ENCODE results near the gene ZDHHC17.
"Not testable (repeated sequence)": the region's sequence is repeated elsewhere in the genome, so short reads cannot be mapped to it uniquely, and the experiment has no call there.

Gene ZDHHC17, protein sequence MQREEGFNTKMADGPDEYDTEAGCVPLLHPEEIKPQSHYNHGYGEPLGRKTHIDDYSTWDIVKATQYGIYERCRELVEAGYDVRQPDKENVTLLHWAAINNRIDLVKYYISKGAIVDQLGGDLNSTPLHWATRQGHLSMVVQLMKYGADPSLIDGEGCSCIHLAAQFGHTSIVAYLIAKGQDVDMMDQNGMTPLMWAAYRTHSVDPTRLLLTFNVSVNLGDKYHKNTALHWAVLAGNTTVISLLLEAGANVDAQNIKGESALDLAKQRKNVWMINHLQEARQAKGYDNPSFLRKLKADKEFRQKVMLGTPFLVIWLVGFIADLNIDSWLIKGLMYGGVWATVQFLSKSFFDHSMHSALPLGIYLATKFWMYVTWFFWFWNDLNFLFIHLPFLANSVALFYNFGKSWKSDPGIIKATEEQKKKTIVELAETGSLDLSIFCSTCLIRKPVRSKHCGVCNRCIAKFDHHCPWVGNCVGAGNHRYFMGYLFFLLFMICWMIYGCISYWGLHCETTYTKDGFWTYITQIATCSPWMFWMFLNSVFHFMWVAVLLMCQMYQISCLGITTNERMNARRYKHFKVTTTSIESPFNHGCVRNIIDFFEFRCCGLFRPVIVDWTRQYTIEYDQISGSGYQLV

DNA sequence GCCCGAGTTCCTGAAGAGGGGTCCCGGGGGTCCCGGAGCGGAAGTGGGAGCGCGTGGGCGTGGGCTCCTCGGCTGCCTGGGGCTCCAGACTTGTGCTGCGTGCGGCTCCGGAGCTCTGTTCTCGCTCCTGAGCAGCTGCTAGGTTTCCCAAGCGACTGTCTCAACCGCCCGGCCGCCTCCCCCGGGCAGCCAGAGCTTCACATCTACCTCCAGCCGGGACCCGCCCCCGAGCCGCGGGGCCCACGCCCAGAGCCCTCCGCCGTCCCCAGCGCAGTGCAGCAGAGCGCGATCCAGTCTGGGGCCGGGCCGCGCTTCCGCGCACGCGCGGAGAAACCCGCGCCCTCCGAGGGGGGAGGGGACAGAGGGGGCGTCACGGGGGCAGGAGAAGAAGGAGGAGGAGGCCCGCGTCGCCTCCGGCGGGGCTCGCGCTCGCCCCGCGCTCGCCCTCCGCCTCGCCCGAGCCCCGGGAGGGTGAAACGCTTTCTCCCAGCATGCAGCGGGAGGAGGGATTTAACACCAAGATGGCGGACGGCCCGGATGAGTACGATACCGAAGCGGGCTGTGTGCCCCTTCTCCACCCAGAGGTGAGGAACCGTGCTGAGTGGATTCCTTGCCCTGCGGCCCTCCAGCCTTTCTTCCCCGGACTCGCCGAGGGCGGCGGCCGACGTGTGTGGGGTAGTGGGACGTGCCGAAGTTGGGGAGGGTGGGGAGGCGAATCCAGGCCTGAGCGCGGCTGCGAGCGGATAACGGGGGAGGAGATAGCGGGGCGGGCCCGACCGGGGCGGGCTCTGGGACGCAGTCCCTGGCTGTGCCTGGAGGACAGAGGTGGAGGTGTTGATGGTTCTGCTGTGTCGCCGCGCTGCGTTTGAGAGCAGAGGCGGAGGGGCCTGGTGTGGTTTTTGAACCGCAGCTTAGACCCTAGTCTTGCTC is at the start of gene ZDHHC17:
Gene ZDHHC17 (plus strand): TSS at position 370 of the 930 bp plus-strand sequence. CDS start 122 bp downstream, at position 492.
- FAIRE-seq = no peak

DNA sequence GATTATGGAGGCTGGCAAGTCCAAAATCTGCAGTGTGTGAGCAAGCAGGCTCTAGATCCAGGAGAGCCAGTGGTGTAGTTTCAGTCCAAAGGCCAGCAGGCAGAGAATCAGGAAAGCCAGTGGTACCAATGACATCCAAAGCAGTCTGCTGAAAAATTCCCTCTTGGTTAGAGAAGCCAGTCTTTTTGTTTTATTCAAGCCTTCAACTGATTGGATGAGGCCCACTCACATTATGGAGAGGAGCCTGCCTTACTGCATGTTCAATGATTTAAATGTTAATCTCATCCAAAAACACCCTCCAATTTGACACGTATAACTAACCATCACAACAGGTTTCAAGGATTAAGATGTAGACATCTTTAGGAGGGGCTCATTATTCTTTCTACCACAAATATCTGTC is 49.5 kb upstream of the ZDHHC17 start:
- no peak for FAIRE-seq

DNA sequence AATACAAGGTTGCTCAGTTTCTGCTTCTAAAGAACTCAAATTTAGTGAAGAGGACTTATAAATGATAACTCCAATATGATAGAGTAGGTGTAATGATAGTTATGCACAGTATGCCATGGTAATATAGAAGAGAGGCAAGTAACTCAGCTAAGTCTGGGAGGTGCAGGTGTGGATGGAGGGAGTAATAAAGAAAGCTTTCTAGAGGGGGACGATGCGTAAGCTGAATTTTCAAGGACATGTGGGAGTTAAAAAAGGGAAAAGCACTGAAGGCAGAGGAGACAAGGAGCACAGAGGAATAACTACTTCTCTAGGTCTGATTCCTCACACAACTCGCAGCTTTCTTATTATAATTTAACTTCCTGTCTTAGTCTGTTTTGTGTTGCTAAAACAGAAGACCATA is 49.1 kb upstream of the ZDHHC17 start:
- no peak for FAIRE-seq

DNA sequence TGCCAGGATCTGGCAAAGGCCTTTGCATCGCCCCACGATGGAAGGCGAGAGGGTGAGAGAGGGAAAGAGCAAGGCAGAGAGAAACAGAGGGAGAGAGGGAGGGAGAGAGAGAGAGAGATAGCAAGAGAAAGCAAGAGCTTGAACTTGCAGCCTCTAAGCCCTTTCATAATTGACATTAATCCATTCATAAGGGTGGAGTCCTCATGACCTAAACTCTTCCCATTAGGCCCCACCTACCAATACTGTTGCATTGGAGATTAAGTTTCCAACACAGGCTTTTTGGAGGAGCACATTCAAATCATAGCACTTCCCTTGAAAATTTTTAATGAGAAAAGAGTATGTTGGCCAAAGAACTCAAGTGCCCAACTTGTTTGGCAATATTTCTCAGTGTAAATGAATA is 48.6 kb upstream of the ZDHHC17 start:
- no peak for FAIRE-seq

DNA sequence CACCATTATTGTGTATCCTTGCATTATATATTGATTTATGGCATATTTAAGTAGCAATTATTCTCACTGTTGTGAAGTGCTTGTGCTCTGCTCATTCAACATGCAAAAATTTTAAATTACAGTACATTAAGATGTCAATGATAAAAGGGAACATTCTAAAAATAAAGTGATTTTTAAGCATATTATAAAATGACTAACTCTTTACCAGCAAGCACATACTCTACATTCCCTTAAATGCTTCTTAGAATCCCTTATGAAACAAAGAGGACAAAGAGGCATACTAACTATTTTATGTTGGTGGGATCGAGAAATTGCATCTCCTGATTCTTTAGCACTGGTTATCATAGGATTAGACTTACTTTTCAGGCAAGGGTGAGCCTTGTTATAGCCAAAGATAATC is 46.6 kb upstream of the ZDHHC17 start:
- FAIRE-seq = no peak

DNA sequence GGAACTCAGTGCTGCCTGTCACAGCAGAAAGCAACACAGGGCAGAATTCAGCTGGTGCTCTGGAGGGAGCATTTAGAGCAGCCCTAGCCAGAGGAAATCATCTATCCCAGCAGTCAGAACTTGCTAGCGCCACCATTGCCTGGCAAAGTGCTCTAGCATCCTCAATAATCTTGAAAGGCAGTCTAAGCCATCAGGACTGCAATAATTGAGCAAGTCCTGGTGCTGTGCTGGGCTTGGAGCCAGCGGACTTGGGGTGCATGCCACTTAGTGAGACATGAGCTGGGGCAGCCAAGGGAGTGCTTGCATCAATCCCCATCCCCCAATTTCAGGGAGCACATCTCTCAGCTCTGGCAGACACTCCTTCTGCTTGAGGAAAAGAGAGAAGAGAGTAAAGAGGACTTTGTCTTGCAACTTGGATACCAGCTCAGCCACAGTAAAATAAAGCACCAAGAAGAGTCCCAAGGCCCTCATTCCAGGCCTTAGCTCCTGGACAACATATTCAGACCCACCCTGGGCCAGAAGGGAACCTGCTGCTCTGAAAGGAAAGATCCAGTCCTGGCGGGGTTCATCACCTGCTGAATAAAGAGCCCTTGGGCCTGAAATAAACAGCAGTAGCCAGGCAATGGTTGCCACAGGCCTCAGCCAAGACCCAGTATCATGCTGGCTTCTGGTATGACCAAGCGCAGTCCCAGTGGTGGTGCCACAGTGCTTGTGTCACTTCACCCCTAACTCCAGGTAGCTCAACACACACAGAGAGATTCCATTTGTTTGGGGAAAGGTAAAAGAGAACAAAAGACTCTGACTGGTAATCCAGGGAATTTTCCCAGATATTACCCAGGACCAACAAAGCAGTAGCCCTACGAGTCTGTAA is 44.5 kb upstream of the ZDHHC17 start:
- no peak for FAIRE-seq

DNA sequence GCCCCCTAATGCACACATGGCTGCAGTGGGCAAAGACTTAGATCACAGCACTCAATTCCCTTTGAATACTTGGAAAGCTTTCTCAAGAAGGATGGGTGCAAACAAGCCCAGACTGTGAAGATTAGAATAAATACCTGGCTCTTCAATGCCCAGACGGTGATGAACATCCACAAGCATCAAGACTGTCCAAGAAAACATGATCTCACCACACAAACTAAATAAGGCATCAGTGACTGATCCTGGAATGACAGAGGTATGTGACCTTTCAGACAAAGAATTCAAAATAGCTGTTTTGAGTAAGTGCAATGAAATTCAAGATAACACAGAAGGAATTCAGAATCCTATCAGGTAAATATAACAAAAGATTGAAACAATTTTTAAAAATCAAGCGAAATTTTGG is 43.8 kb upstream of the ZDHHC17 start:
- FAIRE-seq = no peak

DNA sequence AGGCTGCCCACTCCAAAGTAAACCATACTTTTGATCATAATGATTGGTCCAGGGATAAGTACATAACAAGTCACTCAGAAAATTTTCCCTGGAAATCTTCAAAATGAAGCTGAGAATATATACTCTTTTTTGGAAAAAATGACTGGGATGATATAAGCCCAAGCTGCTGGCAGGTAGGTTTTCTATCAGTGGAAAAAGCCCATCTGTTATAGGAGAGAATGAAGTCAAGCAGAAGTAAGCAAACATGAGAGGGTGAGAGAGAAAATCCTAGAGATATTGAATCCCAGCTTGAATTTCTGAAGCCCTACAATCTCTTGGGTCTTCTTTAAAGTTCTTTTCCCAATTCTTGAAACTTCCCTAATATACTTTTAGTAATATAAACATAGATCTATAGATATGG is 37.3 kb upstream of the ZDHHC17 start:
- no peak for FAIRE-seq

DNA sequence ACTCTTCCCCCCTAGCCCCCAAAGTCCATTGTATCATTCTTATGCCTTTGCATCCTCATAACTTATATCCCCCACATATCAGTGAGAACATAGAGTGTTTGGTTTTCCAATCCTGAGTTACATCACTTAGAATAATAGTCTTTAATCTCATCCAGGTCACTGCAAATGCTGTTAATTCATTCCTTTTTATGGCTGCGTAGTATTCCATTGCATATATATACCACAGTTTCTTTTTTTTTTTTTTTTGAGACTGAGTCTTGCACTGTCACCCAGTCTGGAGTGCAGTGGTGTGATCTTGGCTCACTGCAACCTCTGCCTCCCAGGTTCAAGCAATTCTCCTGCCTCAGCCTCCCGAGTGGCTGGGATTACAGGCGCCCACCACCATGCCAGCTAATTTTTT is 31.7 kb upstream of the ZDHHC17 start:
- FAIRE-seq = not testable (repeated sequence)

DNA sequence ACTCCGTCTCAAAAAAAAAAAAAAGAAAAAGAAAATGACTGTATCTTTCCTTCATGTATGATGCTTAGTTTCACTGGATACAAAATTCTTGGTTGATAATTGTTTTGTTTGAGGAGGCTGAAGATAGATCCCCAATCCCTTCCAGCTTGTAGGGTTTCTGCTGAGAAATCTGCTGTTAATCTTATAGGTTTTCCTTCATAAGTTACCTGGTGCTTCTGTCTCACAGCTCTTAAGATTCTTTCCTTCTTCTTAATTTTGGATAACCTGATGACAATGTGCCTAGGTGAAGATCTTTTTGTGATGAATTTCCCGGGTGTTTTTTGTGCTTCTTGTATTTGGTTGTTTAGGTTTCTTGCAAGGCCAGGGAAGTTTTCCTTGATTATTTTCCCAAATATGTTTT is 26.2 kb upstream of the ZDHHC17 start:
- FAIRE-seq = not testable (repeated sequence)

DNA sequence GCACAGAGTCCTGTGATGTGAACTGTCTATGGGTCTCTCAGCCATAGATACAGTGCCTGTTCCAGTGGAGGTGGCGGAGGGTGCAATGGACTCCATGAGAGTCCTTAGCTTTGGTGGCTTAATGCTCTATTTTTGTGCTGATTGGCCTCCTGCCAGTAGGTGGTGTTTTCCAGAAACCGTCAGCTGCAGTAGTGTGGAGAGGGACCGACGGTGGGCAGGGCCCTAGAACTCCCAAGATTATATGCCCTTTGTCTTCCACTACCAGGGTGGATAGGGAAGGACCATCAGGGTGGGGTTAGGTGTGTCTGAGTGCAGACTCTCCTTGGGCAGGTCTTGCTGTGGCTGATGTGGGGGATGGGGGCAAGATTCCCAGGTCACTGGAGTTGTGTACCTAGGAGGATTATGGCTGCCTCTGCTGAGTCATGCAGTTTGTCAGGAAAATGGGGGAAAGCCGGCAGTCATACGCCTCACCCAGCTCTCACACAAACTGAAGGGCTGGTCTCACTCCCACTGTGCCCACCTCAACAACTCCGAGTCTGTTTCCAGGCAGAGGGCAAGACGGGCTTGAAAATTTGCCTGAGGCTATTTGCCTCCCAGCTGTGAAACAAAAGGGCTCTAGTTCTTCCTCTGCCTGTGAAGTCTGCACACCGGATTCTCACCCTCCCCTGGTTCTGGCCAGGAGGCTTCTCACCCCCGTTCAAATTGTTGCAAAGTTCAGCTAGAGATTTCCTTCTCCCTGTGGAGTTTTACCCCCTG is 24.9 kb upstream of the ZDHHC17 start:
- FAIRE-seq = no peak

DNA sequence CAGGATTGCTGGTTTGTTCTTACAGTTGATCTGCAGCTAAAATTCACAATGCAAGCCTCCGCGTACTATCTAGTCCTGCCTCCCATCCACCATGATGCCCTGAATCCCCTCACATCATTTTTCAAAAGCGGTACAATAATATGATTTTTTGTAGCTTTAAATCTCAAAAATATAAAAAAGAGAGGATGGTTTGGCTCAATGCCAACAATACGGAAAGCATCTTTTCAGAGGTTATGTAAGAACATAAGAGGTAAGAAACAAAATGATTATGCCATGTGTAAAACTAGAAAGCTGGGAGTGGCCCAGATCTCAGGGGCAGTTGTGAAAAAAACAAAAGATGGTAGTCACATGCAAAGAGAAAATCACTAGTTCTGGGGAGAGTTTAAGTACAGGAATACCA is 24.0 kb upstream of the ZDHHC17 start:
- no peak for FAIRE-seq

DNA sequence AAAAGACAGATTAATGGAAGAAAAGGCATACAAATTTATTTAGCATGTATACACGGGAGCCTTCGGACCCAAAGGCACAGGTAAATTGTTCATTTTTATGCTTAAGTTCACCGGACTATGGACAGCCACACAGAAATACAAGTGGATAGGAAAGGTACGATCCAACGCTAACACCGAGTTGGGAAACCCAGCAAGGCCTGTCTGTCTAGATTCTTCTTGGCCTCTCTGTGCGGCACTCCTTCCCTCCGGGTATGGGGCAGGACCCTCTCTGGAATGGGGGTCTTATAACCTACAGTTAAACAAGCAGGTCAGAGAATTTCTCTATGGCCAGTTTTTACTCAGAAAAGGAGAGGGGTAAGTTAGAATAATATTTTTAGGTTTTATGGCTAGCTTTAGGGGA is 23.4 kb upstream of the ZDHHC17 start:
- no peak for FAIRE-seq

DNA sequence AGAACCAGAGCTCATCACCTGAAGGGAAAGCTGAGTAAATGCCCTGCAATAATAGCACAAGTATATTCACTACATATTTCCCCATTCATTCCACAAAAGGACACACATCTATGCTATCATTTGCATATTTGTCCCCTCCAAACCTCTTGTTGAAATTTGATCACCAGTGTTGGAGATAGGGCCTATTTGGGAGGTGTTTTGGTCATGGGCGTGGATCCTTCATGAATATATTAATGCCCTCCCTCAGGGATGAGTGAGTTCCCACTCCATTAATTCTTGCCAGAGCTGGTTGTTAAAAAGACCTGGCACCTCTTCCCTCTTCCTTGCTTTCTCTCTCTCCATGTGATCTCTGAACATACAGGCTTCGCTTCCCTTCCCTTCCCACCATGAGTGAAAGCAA is 18.6 kb upstream of the ZDHHC17 start:
- FAIRE-seq = no peak

DNA sequence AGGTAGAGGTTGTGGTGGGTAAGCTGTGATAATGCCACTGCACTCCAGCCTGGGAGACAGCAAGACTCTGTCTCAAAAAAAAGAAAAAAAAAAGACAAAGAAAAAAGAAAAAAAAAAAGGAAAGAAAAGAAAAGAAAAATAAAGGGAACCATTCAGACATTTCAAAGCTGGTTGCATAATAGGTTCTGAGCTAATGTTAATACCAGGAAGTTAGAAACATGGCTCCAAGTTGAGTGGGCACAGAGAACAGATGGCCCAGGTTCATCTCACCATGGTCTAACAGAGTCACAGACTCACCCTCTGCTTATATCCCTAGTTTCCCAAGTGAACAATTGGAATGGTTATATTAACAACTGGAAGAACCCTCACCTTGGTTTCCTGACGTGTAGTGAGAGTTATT is 17.4 kb upstream of the ZDHHC17 start:
- FAIRE-seq = no peak

DNA sequence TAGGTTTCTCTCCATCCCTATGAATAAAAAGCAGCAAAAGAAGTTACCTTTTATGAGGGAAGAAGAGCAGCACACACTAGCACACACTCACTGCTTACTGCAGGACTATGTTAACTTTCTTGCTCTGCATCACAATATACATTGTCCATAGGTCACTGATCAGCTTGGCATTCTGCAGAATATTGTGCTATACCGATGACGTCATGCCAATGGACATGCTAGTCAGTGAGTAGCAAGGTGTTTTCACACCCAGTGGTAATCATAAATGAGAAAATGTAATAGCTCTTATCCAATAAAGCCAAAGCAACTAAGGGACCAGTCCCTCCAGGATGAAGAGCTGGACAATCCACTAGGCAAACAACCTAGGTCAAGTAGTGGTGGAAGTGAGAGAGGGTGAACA is 16.7 kb upstream of the ZDHHC17 start:
- FAIRE-seq = no peak

DNA sequence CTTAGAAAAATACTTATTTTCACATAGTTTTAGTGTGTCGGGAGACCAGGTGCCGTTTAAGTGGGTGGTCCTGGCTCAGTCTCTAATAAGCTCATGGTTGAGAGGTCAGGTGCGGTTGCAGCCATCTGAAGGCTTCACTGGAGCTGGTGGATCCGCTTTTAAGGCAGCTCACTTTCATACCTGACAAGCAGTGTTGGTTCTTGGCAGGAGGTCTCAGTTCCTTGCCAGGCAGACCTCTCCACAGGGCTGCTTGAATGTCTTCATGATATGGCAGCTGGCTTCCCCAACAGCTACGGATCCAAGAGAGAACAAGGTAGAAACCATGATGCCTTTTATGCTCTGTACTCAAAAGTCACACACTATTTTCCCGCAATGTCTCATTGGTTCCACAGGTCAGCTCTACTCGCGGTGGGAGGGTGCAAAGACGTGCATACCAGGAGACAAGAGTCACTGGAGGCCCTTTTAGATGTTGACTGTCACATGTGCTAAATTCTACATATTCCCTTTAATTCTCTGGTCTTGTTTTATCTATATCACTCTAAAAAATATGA is 8.0 kb upstream of the ZDHHC17 start:
- no peak for FAIRE-seq

DNA sequence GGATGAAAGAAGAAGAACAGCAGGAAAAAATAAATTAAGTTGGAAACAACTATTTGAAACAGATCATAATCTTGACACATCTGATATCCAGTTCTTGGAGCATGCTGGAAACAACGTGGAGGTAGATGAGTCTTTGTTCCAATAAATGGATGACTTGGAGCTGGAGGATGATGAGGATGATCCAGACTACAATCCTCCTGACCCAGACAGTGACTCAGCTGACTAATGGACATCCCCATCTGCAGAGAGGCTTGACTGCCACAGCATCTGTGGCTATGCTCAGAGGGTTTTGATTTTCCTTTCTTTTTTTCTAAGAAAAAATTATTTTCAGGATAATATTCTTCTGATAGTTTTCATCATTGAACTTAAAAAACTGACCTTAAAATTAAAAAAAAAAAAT is 6.2 kb upstream of the ZDHHC17 start:
- FAIRE-seq = no peak

DNA sequence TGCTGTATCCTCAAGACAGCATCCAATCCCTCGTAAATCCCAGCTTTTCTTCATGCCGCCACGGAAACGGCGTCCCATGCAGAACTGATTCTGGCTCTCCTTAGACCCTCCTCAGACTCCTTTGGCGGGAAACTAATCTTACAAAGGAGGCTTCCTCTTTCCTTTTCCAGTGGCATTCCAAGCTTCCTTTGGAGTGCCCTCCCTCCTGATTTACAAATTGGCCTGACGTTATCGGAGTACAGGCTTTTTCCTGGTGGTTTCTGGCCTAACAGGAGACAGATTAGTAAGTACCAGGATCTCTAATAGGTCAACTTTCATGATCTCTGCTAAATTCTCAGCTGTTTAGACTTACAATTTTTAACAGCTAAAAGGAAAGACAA is 1.3 kb upstream of the ZDHHC17 start:
- no peak for FAIRE-seq

DNA sequence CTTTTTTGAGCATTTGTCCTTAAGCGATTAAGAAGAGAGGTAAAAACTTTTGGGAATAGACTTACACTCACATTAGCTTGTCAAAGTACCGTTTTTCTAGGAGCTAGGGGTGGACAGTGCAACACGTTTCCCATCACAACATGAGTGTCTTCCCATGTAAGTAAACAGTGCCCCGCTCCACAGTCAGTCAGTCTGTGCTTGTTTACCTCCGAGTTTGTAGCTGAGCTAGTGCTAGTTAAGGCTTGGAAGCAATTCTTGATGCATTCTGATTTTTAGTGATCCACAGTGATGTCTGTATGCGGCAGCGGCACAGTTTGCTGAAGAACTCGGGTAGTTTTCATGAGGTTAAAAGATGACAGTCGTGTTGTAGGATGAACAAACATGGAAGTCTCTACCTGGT is 941 bp downstream of the ZDHHC17 start:
- no peak for FAIRE-seq

DNA sequence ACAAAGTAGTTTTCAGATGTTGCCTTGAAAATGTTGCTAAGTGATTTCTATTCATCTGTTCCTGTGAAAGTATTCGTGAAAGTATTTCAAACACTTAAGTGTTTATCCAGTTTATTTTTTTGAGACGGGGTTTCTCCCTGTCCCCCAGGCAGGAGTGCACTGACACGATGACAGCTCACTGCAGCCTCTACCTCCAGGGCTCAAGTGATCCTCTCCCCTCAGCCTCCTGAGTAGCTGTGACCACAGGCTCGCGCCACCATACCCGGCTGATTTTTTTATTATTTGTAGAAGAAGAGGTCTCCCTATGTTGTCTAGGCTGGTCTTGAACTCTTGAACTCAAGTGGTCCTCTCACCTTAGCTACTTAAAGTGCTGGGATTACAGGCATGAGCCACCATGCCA is 1.7 kb downstream of the ZDHHC17 start:
- FAIRE-seq = no peak

Data from endometrium (tissue), 2 donors.